GM23248 (cell line): Measurements from ENCODE around the gene PKD1L1.

ENCODE experiments used
- EZH2 ChIP-seq: fragments of 200-600 bp; sonication (generic); IDR thresholded peaks from 2 replicates; pipeline ENCODE4 v1.6.1; 2018; ENCODE audit warnings: antibody characterized with exemption, mild to moderate bottlenecking; ENCODE audit not compliant: insufficient read depth, poor library complexity, severe bottlenecking
- EZH2phosphoT487 ChIP-seq: fragments of 200-600 bp; sonication (generic); IDR thresholded peaks from 2 replicates; pipeline ENCODE4 v1.6.1; 2018; ENCODE audit warnings: antibody characterized with exemption, moderate library complexity, mild to moderate bottlenecking, low read depth; ENCODE audit not compliant: insufficient read depth

DNA sequence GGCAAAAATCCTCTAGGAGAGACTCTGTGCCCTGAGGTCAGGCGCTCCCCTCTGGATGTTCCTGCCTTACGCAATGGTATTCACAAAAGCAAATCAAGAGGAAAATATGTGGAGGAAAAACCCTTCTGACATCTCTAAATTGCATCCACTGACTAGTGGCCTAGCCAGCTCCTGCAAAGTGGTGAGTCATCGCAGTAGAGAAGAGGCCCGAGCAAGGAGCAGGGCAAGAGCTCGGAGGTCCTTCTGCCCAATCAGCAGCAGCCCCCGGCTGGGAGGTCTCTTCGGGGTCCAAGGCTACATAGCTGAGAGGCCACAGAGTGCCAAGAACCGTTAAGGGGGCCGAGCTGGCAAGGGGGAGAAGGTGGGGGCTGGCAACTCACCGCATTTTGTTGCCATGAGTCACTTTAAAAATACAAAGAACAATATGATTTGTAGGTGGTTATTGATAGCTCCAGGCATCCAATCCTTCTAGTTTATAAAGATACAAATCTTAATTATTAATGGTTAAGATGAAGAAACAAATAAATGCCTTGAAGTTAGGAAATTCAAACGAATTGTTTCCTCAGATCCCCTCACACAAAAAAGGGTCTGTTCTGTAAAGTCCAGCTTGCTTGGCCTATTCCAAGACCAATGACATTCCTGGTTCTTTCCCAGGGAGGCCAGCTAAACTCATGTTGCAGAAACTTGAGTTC, 161.6 kb downstream of the PKD1L1 start:
- TF ChIP-seq EZH2phosphoT487: no peak
- TF ChIP-seq EZH2: no peak
